Lower leg skin (tissue), 4 donors: Measurements from ENCODE around the gene OR52I2. TPM values are rescaled to one million over a fixed set of nuclear protein-coding genes. Genes with fewer than 3 reads are reported as not detected.

Experiments
- total RNA-seq, 4 donors: library from RNA; depleted of rRNA; stranded (reverse); fragments of >200 nt; gene quantifications; one replicate each; pipeline ENCODE4 v1.1.0, GENCODE V29; 2016

OR52I2 gene
- total RNA-seq, 4 donors from 2014 or later: not detected

Other genes with a start within 250 kb of the OR52I2 start
- not detected for gene OR52B4, start 213.4 kb upstream of the OR52I2 start, total RNA-seq
- gene TRIM21, start 188.0 kb upstream of the OR52I2 start, total RNA-seq: 10 to 100 TPM in 3 of 4 donors, 1 to 10 TPM in 1; 7.0 to 12.7 (median 12.3) TPM
- gene OR52K2, start 132.4 kb upstream of the OR52I2 start, total RNA-seq: not detected
- not detected for gene OR52K1, start 99.1 kb upstream of the OR52I2 start, total RNA-seq
- not detected for gene OR52M1, start 36.6 kb upstream of the OR52I2 start, total RNA-seq
- gene OR52I1, start 12.3 kb downstream of the OR52I2 start, total RNA-seq: not detected
- 10 to 100 TPM in 1 of 4 donors, 1 to 10 TPM in 3; 7.3 to 12.5 (median 8.9) TPM for gene TRIM68, start 26.5 kb downstream of the OR52I2 start, total RNA-seq
- gene OR51D1, start 55.7 kb downstream of the OR52I2 start, total RNA-seq: not detected
- under 1 TPM; 0.11 to 0.39 (median 0.21) TPM for gene OR51E1, start 62.2 kb downstream of the OR52I2 start, total RNA-seq
- gene OR51E2, start 116.1 kb downstream of the OR52I2 start, total RNA-seq: under 1 TPM in 2 of 4 donors, not detected in 2; 0.10 to 0.30 TPM
- gene MMP26, start 123.0 kb downstream of the OR52I2 start, total RNA-seq: not detected
- not detected for gene OR51F1, start 188.2 kb downstream of the OR52I2 start, total RNA-seq
- not detected for gene OR52R1, start 222.6 kb downstream of the OR52I2 start, total RNA-seq
- gene OR51F2, start 239.6 kb downstream of the OR52I2 start, total RNA-seq: not detected